Stimulated activated CD8-positive, alpha-beta memory T cell treated with anti-CD3 and anti-CD28 coated beads, Interleukin-7, amount 100 ng/mL, for 48 hours (primary cell): ENCODE measurements around the gene HDAC4.

Experiments used
- DNase-seq, 2 donors: peaks; one replicate each; pipeline ENCODE4 v3.0.0-alpha.2; 2020; ENCODE audit warnings: low read depth in 1 of 2; ENCODE audit errors: extremely low read depth in 1 of 2

Gene HDAC4

DNA sequence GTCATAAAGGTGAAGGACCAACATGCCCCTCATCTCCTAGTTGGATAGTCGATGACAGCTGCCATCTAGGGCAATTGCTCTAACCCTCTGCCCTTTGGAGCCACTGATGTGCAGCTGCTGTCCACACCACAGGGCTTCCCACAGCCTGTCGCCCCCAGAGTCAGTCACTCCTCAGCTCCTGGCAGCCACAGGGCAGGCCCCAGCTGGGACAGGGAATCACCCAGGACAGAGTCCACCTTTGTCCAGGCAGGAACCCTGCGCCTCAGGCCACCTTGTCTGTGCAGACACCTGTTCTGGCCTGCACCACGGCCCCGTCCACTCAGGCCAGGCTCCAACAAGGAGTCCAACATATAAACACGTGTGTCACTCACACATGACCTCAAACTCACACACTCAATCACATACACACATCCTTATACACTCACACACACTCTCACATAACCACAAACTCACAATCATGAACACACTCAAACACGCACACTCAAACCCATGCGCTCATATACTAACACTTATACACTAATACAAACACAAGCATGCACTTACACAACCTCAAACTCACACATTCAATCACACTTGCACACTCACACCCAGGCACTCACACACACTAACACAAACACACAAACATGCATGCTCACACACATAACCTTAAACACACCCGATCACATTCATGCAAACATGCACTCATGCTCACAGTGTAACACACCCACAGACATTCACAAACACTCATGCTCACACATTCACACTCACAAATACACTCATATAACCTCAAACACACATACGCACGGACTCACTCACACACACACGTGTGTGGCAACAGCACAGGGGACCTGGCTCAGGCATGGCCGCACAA, 29.7 kb downstream of the HDAC4 start:
- no peak for DNase-seq

DNA sequence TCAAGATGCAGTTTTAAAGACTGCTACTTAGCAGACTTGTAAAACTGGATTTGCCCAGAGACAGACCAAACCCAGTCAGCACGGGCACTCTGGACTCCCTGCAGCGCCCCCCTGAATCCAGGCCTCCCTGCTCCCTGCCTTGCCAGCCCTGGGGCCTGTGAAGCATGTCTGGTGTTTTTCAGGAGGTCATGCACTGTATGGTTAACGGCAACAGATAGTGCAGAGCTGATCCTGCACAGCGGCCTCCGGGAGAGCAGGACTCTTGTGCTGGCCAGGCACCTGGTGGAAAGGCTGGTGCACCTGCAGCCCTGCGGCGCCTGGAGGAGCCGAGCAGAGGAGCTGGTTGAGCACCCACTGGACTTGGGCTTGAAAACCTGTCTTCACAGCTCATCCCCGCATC, 30.4 kb downstream of the HDAC4 start:
- DNase-seq: no peak

DNA sequence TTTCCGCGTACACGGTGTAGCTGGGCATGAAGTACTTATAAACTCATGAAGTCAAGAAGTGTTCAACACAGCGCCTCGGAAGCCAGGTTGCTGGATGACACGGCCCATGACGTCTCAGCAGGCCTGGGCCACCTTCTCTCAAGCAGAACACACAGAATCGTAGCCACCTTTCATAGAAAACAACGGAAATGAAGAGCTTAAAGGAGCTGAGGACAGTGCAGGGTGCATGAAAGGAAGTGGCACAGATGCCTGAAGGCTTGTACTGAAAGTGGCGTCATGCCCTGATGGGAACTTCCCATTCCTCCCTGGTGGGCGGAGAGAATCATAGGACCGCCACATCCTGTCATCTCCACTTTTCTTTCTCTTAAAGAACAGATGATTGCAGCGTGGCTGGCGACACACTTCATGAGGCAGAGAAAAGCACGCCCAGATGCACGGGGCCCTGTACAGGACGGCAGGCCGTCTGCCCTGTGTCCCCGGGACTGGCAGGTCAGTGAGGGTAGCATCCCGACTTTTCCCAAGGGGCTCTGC, 31.1 kb downstream of the HDAC4 start:
- DNase-seq: peak; percentile 25 to 75

DNA sequence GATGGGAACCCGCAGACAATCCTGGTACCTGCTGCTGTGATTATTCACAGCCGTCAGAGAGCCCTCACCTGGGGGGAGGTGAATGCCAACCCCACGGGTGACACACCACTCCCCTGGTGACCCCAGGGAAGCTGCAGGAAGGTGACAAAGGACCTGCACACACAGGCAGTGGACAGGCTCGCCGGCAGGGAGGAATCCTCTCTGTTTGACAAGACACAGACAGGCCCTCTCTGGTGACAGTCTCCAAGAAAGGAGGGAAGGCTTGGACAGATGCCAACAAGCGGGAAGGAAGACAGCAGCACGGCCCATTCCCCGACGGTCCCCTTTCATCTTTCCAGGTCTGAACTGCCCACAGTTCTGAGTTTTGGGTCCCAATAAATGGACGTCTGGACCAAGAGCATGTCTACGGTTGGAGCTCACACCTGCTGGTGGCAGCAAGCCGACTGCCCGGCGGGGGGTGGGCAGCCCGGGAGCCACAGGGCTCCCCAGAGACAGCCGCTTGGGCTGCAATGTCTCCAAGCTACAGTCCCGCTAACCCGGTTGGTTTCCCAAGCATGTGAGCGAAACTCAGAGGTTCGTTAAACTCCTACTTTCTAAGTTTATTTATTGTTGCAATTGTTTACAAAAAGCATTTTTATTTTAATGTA, 31.8 kb downstream of the HDAC4 start:
- no peak for DNase-seq

DNA sequence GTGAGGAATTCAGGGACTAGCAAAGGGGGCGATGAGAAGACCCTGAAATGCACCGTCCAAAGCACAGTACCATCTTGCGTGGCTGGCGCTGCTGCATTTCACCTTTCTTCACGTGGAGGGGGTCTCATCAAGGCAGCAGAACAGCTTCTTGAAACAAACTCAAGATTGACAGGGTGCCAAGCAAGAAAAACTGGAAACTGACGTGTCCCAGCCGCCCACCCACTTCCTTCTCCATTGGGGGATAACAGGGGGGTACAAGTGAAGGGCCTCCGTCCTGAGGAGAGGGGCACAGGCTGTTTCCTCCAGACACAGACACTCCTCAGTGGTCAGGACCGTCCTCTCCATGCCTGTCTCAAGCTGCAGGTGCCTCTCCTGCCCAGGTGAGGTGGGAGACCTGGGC, 32.5 kb downstream of the HDAC4 start:
- DNase-seq: no peak

DNA sequence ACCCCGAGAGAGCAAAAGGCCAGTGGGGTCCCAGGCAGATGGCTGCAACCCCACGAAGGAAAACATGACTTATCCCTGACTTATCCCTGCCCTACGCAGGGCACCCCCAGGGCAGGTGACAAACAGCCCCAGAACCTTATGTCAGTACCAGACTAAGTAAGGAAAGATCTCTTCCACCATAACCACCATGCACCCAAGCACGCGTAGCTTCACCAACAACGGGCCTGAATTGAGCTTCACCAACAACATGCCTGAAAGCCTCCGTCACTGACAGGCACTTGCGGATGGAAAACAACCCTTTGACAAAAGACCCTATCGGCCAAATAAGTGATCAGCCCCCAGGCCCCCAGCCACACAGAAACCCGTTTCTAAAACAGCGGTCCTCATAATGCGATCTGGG, 34.1 kb downstream of the HDAC4 start:
- DNase-seq: no peak

DNA sequence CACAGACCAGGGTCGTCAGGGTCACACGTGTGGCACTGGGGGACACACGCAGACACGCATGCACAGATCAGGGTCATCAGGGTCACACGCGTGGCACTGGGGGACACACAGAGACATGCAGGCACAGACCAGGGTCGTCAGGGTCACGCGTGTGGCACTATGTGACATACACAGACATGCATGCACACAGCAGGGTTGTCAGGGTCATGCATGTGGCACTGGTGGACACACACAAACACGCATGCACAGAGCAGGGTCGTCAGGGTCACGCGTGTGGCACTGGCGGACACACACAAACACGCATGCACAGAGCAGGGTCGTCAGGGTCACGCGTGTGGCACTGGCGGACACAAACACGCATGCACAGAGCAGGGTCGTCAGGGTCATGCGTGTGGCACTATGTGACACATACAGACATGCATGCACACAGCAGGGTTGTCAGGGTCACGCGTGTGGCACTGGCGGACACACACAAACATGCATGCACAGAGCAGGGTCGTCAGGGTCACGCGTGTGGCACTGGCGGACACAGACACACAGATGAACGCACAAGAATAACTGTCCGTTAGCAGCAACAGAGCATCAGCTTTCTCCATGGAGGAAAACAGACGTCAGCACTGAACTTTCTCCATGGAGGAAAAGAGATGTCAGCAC, 34.9 kb downstream of the HDAC4 start:
- DNase-seq: no peak

DNA sequence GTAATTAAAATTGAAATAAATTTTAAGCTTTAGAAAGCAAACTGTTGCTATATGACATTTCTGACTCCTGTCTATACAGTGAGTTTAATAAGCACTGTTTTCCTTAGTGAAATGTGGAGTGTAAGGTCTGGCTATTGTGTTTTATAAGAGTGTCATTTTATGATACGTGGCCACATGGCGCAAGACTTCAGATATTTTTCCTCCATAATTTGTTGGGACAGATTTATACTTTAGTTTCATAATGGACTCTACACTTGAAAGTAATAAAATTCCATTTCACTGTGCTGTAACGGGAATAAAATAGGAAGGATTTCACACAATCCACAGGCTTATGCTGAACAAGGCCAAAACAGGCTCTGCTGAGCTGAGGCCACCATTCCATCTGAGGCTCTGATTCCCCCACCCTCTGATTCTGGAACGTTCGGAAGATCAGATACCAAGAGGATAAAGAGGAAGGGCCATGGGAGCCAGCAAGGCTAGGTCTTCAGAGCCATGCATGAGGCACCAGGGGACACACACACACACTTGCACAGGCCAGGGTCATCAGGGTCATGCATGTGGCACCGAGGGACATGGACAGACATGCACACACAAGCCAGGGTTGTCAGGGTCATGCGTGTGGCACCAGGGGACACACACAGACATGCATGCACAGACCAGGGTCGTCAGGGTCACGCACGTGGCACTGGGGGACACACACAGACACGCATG, 35.6 kb downstream of the HDAC4 start:
- no peak for DNase-seq

DNA sequence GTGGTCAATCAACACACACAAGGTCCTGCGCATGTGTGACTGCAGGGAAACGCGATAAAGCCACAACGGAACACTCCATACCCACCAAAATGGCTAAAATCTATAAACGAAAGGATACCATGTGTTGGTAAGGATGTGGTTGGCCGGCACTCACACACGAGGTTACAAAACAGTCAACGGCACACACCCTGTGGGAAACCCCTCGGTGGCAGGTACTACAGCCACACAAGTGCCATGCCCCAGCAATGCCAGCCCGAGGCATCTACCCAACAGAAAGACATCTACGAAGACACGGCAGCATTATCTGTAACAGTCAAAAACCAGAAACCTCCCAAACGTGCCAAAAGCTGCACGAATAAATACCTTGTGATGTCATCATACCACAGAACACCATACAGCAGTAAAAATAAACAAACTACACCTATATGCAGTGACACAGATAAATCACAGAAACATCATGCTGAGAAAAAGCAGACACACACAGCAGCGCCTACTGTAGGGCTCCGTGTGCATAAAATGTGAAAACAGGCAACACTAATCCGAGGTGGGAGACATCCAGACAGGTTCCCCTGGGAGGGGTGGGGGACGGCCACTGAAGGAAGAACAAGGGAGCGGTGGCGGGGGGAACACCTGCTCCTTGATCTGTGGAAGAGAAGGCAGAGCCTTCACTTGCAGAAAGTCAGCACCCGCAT, 36.7 kb downstream of the HDAC4 start:
- DNase-seq: no peak

DNA sequence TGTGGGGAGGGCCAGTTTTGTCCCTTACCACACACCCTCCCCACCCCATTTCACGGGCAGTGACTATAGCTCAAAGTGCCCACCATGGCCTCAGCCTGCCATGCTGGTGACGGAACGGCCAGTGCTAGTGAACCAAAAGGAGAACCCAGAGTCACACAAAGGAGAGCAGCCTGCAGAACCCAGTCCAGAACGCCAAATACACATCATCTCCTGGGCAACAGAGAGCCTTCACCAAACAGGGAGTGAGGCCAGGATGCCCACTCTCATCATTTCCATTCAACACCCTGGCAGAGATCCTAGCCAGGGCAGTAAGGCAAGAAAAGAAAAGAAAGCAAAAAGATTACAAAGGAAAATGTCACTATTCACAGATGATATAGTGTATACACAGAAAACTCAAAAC, 38.3 kb downstream of the HDAC4 start:
- DNase-seq: no peak

DNA sequence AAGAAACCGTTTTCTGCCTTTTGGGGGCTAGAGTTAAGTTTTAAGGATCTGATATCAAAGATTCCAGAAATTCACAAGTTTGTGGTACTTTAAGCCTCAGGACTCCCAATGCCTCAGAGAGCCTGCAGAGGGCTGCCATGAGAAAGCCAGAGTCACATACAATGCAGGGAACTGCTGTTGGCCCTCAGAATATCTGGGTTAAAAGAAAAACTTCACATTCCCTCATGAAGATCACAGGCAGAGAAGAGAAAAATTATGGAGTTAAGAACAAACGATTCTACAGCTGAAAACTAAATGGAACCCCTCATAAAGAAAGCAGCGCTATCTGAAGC, 39.5 kb downstream of the HDAC4 start:
- DNase-seq: no peak

DNA sequence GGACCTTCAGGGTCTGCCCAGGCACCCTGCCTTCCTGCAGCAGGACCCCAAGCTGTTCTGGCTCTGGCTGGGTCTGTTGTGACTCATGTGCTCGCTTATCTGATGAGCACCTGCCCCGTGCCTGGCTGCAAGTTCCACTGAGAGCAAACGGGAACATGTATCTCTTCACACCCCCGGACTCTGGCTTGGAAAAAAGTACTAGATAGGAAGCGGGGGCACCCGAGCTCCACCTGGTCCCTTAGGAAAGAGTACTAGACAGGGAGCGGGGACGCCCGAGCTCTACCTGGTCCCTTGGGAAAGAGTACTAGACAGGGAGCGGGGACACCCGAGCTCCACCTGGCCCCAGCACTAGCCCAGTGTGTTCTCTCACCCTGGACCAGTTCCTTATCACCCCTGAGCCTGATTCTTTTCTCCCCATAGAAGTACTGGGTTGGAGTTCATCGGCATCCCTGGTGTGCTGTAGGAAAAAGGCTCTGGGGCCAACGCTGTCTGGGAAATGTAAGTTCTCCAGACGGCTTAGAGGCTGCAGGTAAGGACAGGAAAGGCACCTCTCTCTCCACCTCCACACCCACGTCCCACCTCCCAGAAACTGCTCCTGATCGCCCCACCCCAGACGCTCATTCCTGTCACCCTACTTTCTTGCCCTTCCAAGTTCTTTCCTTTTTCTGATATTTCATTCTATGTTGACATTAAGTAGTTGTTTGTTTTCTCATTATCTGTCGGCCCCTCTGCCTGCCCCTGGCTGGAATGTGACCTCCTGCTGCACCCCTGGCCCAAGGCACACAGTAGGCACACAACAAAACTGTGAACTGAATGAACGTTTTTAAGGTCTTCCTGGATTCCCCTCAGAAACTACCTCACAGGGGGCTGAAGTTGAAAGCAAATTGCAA, 40.2 kb downstream of the HDAC4 start:
- DNase-seq: no peak

DNA sequence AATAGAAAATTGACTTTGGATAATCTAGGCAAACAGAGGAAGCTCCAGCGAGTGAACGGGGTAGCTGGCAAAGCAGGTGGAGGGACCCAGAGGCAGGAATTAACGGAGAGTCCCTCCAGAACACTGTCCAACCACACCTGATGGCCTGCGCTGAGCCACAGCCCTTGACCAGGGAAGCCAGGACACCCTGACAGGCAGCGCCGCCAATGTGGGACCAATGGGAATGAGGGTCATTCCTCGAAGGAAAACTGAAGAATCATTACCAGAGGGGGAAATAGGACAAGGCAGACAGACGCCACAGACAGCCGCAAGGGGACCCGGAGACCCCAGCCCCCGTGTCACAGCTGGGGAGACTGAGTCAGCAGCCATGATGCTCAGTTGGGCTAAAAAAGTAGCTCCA, 40.8 kb downstream of the HDAC4 start:
- DNase-seq: no peak

DNA sequence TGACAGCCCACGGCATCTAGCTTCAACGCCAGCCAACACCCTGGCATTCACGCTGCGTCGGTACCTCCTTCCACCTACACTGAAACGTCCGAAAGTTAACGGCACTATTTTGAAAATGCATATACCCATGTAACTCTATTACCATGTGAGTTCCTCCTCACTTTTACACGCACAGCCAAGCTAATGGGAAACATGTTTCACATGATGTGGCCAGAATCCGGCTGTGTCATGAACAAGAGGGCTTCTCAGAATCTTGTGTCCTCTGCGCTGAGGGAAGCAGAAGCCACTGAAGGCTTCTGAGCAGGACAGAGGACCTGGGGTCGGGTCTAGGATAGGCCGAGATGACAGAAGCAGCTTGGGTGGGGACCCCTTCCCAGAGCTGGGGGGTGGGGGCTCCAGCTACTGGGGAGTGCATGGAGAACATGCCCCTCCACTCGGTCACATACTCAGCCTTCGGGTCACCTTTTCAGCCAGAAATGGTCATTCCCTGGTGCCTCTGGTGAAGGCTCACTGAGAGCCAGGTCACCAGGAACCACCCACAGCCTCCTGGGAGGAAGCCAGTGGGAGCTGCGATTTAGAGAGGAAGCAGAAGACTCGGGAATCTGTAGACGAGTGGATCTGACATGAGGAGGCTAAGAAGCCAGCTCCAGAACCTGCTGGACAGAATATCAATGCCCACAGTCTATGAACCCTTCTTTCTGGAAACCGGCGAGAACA, 41.5 kb downstream of the HDAC4 start:
- no peak for DNase-seq

DNA sequence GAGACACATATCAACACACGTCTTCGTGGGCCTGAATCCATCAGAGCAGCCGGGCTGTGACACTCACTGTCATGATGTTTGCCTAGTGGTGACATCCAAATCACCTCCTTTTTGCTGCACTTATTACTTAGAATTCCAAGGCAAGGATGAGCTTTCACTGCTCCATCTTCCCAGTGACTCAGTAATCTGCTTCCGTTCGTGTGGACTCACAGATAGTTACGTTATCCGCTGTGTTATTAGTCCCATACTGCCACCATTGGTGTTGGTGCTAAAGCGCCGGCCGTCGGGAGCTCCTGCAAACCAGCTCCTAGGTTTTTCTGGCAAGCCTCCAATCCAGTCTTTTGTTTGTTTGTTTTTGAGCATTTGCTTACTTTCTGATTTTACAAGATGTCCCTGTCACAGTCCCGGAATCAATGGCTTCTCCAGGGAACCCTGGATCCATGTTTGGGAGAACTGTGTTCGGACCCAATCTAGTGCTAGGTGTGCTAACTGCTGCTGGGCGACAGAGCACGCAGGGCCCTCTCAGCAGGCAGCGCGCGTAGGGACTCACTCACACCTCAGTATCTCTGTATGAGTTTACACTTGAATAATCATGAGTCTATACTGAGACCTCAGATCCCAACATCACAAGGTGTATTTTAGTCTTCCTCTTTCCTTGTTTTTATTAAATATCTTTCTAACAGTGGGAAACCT, 42.6 kb downstream of the HDAC4 start:
- DNase-seq: no peak

DNA sequence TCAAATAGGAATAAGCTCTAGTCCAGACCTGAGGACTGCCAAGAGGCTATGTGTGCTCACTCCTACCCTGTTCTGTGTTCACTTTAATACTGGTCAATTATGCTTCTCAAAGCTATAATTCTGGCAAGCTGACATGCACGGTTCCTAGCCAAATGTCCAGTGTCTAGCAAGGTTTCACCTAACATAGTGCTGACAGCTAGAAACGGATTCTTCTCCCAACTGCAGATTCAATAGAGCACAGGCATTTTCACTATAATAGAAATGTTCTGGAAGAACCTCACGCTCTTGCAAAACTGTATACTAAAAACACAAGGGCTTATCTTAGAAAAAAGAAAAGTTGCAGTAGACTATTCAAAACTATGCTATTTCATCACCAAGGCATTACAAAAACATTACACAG, 45.1 kb downstream of the HDAC4 start:
- DNase-seq: no peak

DNA sequence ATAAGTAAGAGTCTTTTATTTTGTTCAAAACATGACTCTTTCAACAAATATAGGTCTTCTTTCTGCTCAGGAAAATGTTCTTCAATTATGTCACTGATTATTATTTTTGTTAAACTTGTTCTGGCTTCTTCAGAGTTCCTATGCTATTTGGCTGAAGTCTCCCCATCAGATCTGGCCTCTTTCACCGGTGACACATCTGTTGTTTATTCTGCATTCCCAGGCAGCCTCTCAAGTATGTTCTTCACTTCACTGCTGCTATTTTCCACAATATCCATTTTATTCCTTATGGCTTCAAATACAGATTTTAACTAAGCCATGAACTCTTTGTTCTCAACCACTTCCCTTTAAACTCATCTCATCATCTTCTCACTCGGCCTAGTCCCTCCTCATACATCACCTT, 45.7 kb downstream of the HDAC4 start:
- no peak for DNase-seq

DNA sequence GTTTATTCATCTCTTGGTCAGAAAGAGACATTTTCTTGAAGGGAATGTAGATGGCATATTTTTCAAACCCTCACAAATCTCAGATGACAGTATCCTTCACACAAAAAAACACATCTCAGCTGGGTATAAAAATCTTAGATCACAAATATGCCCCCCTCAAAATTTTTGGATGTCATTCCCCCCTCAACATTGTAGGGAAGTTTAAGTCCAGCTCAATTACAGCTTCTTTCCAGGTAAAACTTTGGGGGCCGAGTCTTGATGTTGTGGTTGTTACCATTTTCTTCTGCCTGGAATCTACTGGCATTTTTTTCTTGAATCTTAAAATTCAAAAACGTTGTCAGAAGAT, 46.1 kb downstream of the HDAC4 start:
- DNase-seq: no peak
